C1 segment of cervical spinal cord (tissue), 14 donors: ENCODE results near the gene HSD17B13.
"Not testable (repeated sequence)": the region's sequence is repeated elsewhere in the genome, so short reads cannot be mapped to it uniquely, and the experiment has no call there.

Source experiments
- DNase-seq, 14 donors: peaks; one replicate each; lab custom pipeline; 2025; lab: John Stamatoyannopoulos, UW

HSD17B13 gene

GRCh38 chr4:87322754-87323153 lies at the start of gene HSD17B13:
Gene HSD17B13 (minus strand): TSS chr4:87322882. CDS start chr4:87322841, 41 bp downstream.
- DNase-seq = no peak

GRCh38 chr4:87370068-87370467 lies 47.4 kb upstream of the HSD17B13 start:
- DNase-seq = no peak

GRCh38 chr4:87366521-87367162 lies 44.0 kb upstream of the HSD17B13 start:
- DNase-seq = no peak

- DNase-seq = no peak
Observed at GRCh38 chr4:87365348-87365747, 42.7 kb upstream of the HSD17B13 start.

GRCh38 chr4:87363552-87363951 lies 40.9 kb upstream of the HSD17B13 start:
- DNase-seq = no peak

GRCh38 chr4:87360338-87360935 lies 37.8 kb upstream of the HSD17B13 start:
- no peak for DNase-seq

GRCh38 chr4:87359258-87359657 lies 36.6 kb upstream of the HSD17B13 start:
- DNase-seq = no peak

GRCh38 chr4:87356832-87357526 lies 34.3 kb upstream of the HSD17B13 start:
- DNase-seq = no peak

GRCh38 chr4:87354168-87355102 lies 31.8 kb upstream of the HSD17B13 start:
- no peak for DNase-seq

- DNase-seq = peak in 3 of 14 donors; percentile 1 to 13 (median 12)
Observed at GRCh38 chr4:87353592-87353991, 30.9 kb upstream of the HSD17B13 start.

- no peak for DNase-seq
Observed at GRCh38 chr4:87345139-87345538, 22.5 kb upstream of the HSD17B13 start.

- DNase-seq = no peak
Observed at GRCh38 chr4:87342872-87343271, 20.2 kb upstream of the HSD17B13 start.

- DNase-seq = not testable (repeated sequence)
Observed at GRCh38 chr4:87341954-87342635, 19.4 kb upstream of the HSD17B13 start.

- DNase-seq = no peak
Observed at GRCh38 chr4:87339440-87339839, 16.8 kb upstream of the HSD17B13 start.

- no peak for DNase-seq
Observed at GRCh38 chr4:87337361-87337760, 14.7 kb upstream of the HSD17B13 start.

- DNase-seq = no peak
Observed at GRCh38 chr4:87333267-87333666, 10.6 kb upstream of the HSD17B13 start.

- DNase-seq = no peak
Observed at GRCh38 chr4:87330761-87331160, 8.1 kb upstream of the HSD17B13 start.

GRCh38 chr4:87327136-87327535 lies 4.5 kb upstream of the HSD17B13 start:
- no peak for DNase-seq

GRCh38 chr4:87326460-87326859 lies 3.8 kb upstream of the HSD17B13 start:
- DNase-seq = no peak

GRCh38 chr4:87321888-87322287 lies 794 bp downstream of the HSD17B13 start:
- DNase-seq = no peak

- no peak for DNase-seq
Observed at GRCh38 chr4:87317527-87317926, 5.2 kb downstream of the HSD17B13 start.
